ENCODE measurements around the gene KIF21A.

Gene KIF21A

GRCh38 chr12:39443929-39444209, 949 bp upstream of the KIF21A start:
- CTCF ChIA-PET = interaction anchor here (0.5 to 0.8 kb wide), 5 partner anchors 12 to 634 kb away, joined by 3 to 7 read pairs (median 3); no protein-coding TSS in a partner anchor
- POLR2A ChIA-PET (ENCODE audit: low non-redundant PET) = no interaction called here
- peak overlapping the region; percentile 90 for H3K27ac ChIP-seq
- no peak for DNase-seq (ENCODE audit: low spot score)
- TF ChIP-seq, protein P1, sequence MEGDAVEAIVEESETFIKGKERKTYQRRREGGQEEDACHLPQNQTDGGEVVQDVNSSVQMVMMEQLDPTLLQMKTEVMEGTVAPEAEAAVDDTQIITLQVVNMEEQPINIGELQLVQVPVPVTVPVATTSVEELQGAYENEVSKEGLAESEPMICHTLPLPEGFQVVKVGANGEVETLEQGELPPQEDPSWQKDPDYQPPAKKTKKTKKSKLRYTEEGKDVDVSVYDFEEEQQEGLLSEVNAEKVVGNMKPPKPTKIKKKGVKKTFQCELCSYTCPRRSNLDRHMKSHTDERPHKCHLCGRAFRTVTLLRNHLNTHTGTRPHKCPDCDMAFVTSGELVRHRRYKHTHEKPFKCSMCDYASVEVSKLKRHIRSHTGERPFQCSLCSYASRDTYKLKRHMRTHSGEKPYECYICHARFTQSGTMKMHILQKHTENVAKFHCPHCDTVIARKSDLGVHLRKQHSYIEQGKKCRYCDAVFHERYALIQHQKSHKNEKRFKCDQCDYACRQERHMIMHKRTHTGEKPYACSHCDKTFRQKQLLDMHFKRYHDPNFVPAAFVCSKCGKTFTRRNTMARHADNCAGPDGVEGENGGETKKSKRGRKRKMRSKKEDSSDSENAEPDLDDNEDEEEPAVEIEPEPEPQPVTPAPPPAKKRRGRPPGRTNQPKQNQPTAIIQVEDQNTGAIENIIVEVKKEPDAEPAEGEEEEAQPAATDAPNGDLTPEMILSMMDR (conservative IDR thresholded peaks at IDR 0.05; ENCODE audit: low read depth) = no peak

GRCh38 chr12:39442831-39443080, 164 bp downstream of the KIF21A start:
- DNase-seq (ENCODE audit: low spot score) = no peak
- H3K27ac ChIP-seq = peak overlapping the region; percentile 90
- POLR2A ChIA-PET (ENCODE audit: low non-redundant PET) = no interaction called here
- CTCF ChIA-PET = interaction anchor here (0.7 kb wide), 1 partner anchor 75 kb away, joined by 5 read pairs; no protein-coding TSS in a partner anchor
- TF ChIP-seq, protein P1 (conservative IDR thresholded peaks at IDR 0.05; ENCODE audit: low read depth) = no peak

- TF ChIP-seq, protein P1 (conservative IDR thresholded peaks at IDR 0.05; ENCODE audit: low read depth) = no peak
- peak; percentile 20 for DNase-seq (ENCODE audit: low spot score)
- peak overlapping the region; percentile 90 for H3K27ac ChIP-seq
- POLR2A ChIA-PET (ENCODE audit: low non-redundant PET) = interaction anchor here (0.6 kb wide), 1 partner anchor 15 kb away, joined by 5 read pairs; no protein-coding TSS in a partner anchor
- CTCF ChIA-PET = interaction anchor here (0.7 kb wide), 1 partner anchor 75 kb away, joined by 5 read pairs; no protein-coding TSS in a partner anchor
These were observed 723 bp downstream of the KIF21A start for GRCh38 chr12:39441963-39442830.

DNA sequence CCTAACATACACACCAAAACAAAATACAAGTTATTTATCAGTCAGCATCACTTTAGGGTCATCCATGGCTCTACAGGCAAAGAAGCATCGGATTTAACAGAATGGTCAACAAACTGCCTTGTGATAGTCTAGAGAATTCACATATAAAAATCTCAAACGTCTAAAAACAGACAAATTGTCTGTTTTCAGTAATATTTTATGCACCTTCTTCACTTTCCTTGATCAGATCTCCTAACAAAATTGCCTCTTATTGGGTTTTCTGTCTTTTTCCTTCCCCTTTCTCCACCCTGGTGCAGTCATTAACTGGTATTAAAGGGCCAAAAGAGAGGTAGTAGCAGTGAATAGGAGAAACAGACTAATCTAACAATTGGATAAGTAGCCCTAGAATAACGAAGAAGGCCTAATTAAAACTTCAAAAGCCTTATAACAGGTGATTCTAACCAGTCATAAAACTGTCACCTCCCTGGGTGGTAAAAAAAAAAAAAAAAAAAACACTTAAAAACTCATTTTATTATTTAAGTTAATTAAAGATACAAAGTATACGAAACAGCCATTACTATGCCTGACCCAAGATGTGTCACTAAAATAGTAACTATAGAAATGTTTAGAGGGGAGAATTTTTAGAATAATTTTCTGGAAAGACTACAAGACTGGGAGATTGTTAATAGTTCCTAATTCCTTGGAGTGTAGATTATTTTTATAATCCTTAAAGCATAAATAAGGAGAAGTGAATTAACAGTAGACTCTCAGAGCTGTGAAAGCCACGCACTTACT, 1.5 kb downstream of the KIF21A start:
- CTCF ChIA-PET = no interaction called here
- POLR2A ChIA-PET (ENCODE audit: low non-redundant PET) = interaction anchor here (0.6 kb wide), 1 partner anchor 14 kb away, joined by 5 read pairs; no protein-coding TSS in a partner anchor
- no peak overlapping the region for H3K27ac ChIP-seq
- no peak for DNase-seq (ENCODE audit: low spot score)
- TF ChIP-seq, protein P1 (conservative IDR thresholded peaks at IDR 0.05; ENCODE audit: low read depth) = no peak

GRCh38 chr12:39440781-39441180, 2.1 kb downstream of the KIF21A start:
- ChIA-PET CTCF (no interaction called here), POLR2A (ENCODE audit: low non-redundant PET) (no interaction called here)
- H3K27ac ChIP-seq = no peak overlapping the region
- DNase-seq (ENCODE audit: low spot score) = no peak
- TF ChIP-seq, protein P1 (conservative IDR thresholded peaks at IDR 0.05; ENCODE audit: low read depth) = no peak

GRCh38 chr12:39440101-39440500, 2.8 kb downstream of the KIF21A start:
- DNase-seq (ENCODE audit: low spot score) = no peak
- CTCF ChIA-PET = no interaction called here
- POLR2A ChIA-PET (ENCODE audit: low non-redundant PET) = no interaction called here
- no peak overlapping the region for H3K27ac ChIP-seq
- TF ChIP-seq, protein P1 (conservative IDR thresholded peaks at IDR 0.05; ENCODE audit: low read depth) = no peak

All from RWPE1 (cell line).